T follicular helper cell (primary cell): Measurements from ENCODE around the gene PRR29.
"Not testable (repeated sequence)": the region's sequence is repeated elsewhere in the genome, so short reads cannot be mapped to it uniquely, and the experiment has no call there.

Source experiments
- DNase-seq: peaks from one replicate; pipeline ENCODE4 v3.0.0-alpha.2; 2020; ENCODE audit warnings: low read depth

PRR29 gene

DNA sequence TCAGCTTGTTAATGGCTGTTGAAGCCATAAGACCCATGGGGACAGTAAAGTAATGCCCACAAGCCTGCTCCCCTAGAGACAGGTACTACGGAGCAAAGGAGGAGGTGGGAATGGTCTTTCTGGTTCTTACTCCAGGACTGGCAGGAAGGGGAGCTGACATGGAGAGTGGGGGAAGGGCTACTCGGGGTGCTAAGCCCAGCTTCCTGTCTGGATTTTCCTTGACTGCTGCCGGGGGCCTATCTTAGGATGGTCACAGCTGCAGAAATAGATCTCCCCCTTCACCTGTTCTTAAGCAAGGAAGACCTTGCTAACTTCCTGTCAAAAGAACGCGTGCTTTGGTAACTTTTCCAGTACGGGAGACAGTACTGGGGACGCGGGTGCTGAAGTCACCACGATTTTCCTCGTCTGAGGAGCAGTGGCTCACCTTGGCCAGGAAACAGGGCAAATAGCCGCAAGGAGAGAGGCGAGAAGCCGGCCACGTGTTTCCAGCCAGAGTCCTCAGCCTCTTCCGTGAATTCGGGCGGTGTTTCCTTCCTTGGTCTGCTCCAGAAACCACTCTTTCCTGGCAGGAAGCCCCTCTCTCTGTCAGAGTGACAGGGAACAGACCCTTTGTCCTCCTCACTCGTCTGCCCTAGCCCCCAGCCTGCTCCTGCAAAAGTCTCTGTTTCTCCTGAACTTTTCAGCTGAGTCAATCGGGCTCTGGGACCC, 656 bp upstream of the PRR29 start:
- no peak for DNase-seq

DNA sequence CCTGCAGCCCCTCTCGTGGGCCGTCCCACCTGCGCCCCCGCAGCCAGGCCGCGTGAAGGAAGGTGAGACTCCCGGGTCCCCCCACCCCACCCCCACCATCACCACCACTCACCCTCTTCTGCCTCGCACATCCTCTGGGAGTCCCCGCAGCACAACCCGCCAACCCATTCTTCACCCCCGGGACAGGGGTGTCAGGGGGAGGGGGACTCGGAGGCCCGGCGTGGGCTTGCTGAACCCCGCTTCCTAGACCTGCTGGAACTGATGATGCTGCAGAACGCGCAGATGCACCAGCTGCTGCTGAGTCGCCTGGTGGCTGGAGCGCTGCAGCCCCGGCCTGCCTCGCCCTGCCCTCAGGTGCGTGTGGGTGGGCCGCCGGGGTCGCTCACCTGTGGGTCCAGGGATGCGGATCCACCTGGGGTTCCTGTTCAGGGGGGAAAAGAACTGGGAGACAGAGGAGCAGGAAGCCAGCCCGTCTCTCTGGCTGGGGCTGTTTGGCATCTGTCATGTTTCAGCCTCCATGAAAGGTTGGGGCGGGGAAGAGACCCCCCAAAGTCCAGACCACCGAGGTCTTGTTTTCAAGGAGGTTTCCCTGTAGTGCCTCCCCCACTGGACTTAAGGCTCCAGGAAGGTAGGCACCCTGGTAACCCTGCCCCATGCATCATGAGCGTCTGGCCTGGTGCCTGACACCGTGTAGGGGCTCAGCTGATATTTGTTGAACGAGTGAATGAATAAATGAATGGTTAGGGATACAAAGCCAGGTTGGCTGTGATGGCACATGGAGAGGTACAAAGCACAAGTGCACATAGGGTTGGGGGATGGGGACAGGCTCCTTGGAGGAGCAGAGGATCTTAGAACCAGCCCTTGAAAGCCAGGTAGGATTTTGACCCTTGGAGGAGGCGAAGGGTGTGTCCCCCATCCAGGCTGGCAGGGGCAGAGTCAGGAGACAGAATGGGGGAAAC, 849 bp downstream of the PRR29 start:
- no peak for DNase-seq

DNA sequence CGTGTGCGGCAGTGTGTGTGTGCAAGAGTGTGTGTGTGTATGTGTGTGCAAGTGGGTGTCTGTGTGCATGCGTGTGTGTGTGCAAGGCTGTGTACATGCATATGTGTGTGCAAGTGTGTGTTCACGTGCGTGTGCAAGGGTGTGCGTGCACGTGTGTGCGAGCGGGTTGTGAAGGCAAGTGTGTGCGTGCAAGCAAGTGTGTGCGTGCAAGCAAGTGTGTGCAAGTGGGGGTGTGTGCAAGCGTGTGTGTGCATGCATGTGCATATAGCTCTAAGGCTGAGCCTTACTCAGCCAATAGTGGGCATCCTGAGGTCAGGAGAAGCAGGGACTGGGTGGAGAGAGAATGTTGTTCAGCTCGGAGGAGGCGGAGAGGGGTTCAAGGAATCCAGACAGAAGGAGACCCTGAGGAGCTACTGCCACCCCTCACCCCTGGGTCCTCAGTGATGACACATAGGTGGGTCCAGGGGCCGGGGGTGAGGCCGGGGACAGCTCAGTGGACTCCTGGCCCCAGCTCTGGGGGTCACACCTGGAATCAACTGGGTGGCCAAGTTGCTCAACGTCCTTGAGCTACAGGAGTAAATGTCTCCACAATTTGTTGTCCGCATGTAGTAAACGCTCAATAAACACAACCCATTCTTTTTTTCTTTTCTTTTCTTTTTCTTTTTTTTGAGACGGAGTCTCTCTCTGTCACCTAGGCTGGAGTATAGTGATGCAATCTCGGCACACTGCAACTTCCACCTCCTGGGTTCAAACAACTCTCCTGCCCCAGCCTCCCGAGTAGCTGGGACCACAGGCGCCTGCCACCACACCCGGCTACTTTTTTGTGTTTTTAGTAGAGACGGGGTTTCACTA, 1.8 kb downstream of the PRR29 start:
- DNase-seq, result no peak

DNA sequence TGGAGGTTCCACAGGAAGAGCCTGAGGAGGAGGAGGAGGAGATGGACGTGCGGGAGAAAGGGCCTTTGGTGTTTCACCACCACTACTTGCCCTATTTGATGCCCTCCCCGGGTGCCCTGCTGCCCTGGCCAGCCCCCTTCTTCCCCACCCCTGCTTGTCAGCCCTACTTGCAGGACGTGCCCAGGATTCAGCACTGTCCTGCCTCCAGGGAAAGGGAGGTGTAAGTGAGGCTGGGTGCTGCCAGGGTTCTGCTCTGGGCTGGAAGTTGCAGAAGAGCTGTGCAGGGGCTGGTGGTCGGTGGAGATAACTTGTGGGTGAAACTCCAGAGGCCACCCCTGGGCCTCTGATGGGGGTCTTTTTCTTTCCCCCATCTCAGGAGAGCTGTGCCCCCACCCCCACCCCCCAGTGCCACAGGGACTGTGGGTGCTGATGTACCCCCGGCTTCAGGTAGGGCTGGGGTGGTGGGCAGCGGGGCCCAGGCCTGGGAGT, 3.0 kb downstream of the PRR29 start:
- DNase-seq, result no peak

DNA sequence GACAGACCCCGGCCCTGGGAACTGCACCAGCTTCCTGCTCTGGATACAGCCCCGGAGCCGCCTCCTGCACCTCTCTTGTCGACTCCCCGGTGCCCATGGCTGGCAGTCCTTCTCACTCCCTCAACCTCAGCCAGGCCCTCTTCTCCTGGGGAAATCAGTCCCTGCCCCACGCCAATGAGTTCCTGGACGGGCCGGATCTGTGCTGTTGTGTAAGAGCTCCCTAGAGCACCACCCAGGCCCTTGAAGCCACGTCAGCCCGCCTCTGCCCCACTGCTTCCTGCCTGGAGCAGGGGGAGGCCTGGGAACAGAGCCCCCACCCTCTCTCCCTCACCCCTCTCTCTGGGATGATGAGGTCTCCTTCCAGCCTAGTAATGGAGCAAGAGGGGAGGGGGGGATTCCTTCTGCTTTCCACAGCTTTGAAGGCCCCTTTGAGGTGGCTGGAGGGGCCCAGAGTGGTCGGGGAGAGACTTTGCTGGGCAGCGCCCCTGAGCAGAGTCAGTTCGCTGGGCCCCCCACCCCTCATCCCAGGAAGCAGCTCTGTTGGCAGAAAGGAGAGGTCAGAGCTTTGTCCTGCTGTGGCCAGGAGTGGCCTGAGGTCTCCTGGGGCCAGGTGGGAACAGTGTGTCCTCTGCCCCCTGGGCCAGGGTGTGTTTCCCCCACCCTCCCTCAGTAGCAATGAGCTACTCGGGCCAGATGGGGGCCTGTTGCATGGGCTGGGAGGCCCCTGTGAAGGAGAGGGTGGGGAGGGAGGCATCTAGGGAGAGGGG, 3.8 kb downstream of the PRR29 start:
- no peak for DNase-seq

DNA sequence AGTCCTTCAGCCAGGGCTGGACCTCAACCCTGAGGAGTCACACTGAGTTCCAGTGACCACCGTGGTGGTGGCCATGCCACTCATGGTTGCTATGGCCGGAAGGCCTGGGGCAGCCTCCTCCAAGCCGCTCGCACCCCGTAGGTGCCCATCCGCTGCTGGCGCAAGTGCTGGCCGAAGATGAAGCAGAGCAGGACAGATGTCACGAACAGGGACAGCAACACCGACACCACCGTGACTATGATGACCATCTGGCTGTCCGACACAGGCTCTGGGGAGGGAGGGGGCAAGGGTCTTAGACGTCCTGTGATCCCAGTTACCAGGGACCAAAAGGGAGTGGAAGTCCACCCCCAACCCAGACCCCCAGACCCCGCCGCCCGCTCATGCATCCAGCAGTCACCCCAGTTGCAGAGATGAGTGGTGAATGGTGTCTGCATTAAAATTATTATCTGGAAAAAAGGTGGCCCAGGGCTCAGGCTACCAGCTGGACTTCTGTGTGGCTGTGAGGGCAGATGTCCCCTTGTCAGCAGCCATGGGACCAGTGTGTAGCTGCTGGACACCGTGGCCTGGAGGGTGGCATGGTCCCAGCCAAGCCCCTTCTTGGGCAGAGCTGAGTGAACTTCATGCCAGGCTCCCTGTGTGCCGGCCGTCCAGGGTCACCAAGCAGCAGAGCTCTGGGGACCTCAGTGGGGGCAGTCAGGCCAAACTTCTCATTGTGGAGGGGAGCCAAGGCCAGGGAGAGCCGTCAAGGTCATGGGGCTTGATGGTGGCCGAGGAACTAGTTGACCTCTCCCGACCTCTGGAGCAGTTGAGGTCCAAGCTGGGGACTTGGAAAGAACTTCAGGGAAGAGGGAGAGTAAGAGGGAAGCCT, 4.7 kb downstream of the PRR29 start:
- no peak for DNase-seq

DNA sequence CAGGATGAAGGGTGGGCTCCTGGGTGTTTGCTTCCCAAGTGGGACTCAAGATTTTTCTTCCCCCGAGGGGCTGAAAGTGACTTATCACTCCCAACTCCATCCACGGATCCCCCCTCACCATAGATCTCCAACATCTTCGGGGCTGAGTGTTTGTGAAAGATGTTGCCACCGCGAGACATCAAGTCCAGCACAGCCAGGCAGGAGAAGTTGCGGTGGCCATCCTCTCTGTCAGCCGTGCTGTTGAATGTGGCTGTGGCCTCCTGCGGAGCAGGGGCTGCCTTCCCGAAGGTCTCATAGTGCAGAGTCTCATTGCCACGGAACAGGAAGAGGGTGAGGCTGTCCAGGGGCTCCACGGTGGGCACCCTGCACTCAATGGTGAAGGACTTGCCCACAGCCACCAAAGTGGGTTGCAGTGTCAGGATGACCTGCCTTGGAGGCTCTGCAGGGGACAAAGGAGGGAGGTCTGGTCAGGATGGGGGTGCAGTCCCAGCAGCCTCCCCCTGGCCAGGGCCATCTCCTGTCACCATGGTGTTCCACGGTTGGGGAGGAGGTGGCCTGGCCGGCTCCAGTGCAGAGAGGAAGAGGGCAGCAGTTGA, 5.5 kb downstream of the PRR29 start:
- DNase-seq, result no peak

DNA sequence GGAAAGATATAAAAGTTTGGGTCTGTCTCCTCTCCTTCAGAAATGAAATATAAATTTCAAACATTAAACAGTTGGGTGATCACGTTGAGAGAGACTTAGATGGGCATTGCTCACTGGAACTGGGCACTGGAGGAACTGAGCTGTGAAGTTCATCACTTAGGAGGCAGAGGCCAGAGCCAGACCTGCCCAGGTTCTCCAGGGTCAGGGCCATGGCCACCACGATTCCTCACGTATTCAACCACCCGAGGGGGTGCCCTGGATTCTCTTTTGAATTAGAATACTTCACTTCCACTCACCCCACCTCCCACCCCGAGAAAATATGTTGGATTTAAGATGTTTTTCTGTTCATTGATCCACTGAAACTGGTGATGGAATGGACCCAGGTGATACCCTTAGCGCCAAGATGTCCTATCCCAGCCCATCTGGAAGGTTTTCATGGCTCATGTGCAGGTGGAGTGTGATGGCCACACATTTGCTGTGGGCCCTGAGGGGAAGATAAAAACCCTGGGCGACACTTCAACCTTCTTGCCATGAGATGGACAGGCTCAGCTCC, 6.1 kb downstream of the PRR29 start:
- no peak for DNase-seq

DNA sequence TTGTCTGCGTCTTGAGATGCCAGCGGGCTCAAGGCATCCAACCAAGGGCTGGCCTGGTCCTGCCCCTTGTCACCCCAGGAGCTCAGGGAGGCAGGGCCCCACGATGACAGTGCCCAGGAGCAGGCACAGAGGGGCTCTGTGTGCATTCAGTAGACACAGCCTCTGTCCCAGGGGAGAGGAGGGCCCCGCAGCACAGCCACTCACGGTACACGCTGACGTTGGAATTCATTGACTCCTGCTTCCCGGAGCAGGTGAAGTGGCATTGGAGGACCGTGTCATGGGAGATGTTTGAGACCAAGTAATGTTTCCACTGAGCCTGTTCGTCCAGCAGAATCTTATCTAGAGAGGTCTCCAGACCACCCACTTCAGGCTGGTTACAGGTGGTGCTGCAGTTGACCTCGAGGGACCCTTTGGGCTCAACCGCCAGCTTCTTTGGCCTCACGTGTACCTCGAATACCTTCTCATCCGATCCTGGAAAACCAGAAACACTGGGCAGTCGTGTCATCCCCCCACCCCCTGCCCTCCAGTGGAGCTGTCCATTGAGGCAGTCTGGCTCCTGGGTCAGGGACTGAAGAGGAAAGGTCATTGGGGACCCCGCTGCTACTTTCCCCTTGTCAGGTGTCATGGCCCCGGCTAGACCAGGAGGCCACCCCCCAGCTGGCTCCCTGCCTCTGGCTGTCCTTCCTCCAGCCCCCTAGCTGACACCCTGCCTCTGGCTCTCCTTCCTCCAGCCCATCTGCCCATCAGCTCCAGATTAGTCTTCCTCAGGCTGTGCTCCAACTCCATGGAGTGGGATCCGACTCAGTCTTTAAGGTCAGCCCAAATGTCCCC, 7.0 kb downstream of the PRR29 start:
- no peak for DNase-seq

DNA sequence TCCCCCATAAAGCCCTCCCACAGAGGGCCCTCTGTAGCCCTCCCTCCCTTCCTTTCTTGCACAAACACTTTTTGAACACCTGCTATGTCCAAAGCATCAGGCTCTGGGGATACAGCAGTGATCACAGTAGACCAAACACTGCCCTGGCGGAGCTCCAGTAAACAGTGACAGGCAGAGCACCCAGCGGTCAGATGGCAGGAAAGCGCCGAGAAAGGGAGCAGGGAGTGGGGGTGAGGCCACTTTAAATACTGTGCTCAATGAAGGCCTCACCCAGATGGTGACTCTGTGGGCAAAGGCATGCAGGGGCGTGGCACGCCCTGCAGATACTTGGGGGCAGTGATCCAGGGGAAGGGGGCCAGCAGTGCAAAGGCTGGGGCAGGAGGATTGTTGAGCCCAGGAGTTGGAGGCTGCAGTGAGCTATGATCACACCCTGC, 7.6 kb downstream of the PRR29 start:
- DNase-seq, result no peak

DNA sequence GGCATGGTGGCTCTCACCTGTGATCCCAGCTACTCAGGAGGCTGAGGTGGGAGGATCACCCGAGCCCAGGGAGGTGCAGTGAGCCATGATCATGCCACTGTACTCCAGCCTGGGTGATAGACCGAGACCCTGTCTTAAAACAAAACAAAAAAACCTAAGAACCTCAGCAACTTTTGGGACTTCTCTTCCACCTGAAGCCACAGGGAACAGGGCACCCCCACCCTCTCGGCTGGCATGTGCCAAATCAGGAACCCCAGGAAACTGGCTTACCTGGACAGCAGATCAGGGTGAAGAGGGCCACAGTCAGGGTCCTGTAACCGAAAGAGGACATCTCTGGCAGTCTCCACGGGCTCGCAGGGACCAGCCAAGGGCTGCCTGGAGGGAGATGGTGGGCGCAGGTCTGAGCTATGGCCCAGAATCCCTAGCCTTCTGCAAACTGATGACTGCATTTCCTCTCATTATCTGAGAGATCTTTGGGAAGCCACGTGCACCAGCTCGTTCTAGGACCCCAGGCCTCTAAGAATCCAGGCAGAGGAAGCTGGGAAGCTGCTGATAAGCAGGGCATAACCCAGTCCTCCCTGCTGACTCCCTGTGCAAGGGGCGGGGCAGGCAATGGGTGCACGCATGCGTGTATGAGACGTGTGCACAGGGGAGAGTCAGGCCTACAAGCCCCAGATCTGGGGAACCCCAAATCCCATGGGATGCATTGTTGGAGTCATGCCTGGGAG, 8.4 kb downstream of the PRR29 start:
- no peak for DNase-seq

DNA sequence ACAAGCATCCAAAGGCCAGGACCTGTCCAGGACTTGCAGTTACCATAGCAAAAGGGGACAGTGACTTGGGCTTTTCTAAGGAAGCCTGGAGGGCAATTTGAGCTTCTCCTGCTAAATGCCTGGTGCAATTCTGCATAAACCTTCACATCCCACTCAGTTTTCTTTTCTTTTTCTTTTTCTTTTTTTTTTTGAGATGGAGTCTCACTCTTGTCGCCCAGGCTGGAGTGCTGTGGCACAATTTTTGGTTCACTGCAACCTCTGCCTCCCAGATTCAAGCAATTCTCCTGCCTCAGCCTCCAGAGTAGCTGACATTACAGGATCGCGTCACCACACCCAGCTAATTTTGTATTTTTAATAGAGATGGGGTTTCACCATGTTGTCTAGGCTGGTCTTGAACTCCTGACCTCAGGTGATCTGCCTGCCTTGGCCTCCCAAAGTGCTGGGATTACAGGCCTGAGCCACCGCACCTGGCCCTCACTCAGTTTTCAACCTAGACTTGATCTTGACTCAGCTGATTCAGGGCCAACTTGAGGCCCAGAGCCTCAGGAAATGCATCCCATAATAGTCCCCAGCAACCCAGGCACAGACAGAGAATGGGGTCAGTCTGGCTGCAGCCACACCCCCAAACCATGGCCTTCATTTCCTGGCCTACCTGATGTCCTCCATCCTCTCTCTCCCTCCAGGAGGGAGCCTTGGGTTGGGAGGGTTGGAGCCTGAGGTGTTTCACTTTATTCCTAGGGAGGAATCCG, 9.1 kb downstream of the PRR29 start:
- not testable (repeated sequence) for DNase-seq

DNA sequence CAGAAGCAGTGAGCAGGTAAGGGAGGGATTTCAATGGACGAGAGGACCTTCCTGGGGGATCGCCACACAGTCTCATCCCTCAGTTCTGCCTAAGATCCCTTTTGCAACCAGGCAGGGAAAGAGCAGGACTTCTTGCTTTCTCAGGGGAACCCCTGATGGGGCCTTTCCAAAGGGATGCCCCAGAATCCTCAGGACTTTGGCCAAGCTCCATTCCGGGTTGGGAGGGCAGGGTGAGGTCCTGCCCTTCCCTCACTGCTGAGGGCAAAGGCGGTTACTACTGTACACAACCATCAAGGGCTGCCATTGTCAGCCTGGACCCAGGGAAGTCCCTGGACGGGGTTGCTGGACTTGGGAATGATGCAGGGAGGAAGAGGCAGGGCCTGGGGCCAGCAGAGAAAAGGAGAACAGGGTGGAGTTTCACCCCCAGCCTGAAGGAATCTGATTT, 9.7 kb downstream of the PRR29 start:
- DNase-seq, result no peak

DNA sequence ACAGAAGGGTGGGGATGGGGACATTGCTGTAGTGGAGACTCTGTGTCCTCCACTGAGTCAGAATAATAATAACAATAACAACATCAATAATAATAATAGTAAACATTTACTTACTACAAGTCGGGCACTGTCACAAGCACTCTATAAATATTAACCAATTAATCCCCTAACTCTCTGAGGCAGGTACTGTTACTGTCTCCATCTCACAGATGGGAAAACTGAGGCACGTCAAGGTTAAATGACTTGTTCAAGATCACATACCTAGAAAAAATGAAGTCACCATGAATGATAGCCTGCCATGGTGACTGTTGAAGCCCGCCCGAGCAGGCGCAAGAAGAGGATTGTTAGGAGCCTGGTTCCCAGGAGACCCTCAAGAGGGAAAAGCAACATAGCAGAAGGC, 10.2 kb downstream of the PRR29 start:
- DNase-seq, result no peak

DNA sequence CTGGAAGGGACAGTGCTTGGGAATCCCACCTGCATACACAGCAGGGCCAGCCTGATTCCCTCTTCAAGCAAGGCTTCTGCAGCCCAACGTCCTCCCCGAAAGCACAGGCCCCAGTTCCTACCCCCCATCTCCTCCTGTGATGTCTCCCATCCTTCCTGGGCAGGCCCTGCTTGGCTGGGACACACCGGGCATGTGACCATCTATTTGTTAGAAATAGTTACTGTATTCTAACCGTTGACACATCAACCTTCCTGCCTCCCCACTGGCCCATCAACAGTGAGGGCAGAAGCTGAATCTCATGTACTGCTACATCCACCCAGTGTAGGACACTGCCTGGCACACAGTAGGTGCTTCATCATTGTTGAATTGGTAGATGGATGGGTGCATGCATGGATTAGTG, 10.7 kb downstream of the PRR29 start:
- no peak for DNase-seq

DNA sequence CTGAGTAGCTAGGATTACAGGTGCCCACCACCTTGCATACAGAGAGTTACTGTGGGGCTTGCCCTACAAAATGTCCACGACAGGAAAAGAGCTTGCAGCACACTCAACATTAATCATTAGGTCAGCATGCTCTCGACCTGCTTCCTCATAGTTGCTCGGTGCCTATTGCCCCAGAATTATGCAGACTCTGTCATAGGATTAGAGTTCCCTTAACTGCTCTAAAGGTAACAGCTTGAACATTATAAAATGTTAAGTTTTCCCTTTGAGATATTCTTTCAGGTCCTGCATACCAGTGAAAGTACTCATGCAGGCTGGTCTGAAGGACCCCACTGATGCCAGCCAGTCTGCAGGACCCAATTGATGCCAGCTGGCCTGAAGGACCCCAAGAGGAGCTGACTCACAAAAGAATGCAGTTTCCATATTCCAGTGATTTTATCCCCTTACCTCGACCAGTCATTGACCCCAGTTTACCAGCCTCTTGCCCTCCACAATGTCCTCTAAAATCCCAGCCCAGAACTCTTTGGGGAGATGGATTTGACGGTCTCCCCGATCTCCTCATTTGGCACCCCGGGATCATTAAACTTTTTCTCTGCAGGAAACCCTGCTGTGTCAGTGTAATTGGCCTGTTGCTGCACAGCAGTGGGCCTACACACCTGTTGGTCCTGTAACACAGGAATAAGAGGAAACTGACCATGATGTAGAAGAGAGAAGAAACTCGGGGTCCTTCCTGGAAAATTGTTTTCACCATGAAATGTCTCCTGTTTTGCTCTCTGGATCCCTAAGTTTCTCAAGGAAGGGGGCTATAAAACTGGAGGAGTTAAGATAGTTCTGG, 11.6 kb downstream of the PRR29 start:
- no peak for DNase-seq
